Ascending aorta (tissue), 2 donors: ENCODE measurements around the gene PNKD. TPM values are rescaled to one million over a fixed set of nuclear protein-coding genes. Genes with fewer than 3 reads are reported as not detected.
A peak's percentile ranks its signal among the peaks of the same experiment; 100 is the strongest.

Experiments used
- DNase-seq, 2 donors: peaks; one replicate each; pipeline ENCODE4 v3.0.0-alpha.2; 2019; ENCODE audit warnings: low spot score in 2 of 2
- H3K27ac ChIP-seq, 2 donors: fragments of 200-600 bp; sonication (generic); one replicate each; pipeline ENCODE4 v1.5.1; 2016 to 2017; ENCODE audit warnings: mild to moderate bottlenecking in 1 of 2
- H3K27me3 ChIP-seq: fragments of 200-600 bp; sonication (generic); one replicate; pipeline ENCODE4 v1.5.1; 2017
- H3K36me3 ChIP-seq, 2 donors: fragments of 200-600 bp; sonication (generic); one replicate each; pipeline ENCODE4 v1.5.1; 2016
- H3K4me1 ChIP-seq, 2 donors: fragments of 200-600 bp; sonication (generic); one replicate each; pipeline ENCODE4 v1.5.1; 2016 to 2017; ENCODE audit warnings: mild to moderate bottlenecking in 1 of 2
- H3K4me3 ChIP-seq, 2 donors: fragments of 200-600 bp; sonication (generic); one replicate each; pipeline ENCODE4 v1.5.1; 2016 to 2017; ENCODE audit warnings: mild to moderate bottlenecking in 1 of 2
- H3K9me3 ChIP-seq, 2 donors: fragments of 200-600 bp; sonication (generic); one replicate each; pipeline ENCODE4 v1.5.1; 2016
- intact Hi-C: fragments of 100-400 bp; cut with DNase I; formaldehyde crosslinking; loops from one replicate; pipeline ENCODE4 v1.15.1; 2023
- total RNA-seq: library from RNA; depleted of rRNA; stranded (reverse); fragments of >200 nt; gene quantifications from one replicate; pipeline ENCODE4 v1.1.0, GENCODE V29; 2016
- TF ChIP-seq, protein P1 (sequence below), 3 experiments: fragments of 200-600 bp in 2 of 3; fragments of 450-650 bp in 1 of 3; sonication (generic) in 2 of 3; IDR thresholded peaks; one replicate each; pipeline ENCODE4 v1.5.1; 2016 to 2019; ENCODE audit warnings: antibody characterized with exemption in 3 of 3, mild to moderate bottlenecking in 1 of 3, moderate library complexity in 1 of 3

The PNKD gene
- total RNA-seq, 1 donor from 2014 or later: 45.8 TPM

DNA sequence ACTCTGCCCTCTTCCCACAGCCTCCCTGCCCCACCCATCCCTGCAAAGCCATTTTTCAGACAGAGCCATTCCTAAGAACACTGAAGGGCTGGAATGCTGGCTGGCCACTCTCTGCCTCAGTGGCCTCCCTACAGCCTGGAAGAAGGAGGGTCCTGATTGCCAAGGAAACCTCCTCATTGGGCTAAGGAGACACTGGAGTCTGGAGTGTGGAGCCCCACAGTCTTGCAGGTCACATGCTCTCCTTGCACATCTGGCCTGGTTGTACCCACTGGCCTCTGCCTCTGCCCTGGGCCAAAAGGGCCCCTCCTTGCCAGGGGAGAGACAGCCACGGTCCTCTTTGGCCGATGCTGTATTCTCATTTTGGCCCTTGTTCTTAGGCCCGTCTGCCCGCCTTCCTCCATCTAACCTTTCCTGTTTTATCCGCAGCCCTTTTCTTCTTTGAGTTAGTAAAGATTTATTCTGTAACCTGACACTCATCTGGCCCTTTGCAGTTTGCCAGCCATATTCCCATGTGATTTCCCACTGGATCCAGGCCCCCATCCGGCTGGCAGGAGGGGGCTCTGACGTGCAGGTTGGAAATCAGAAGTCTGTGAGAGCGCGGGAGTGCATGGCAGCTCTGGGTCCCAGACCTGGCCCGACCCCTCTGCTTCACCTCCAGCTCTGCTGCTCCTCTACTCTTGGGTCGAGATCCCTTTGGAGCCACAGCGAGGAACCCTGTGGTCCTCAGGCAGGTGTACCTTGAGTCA is 75.3 kb downstream of the PNKD start:
- TF ChIP-seq, protein P1, sequence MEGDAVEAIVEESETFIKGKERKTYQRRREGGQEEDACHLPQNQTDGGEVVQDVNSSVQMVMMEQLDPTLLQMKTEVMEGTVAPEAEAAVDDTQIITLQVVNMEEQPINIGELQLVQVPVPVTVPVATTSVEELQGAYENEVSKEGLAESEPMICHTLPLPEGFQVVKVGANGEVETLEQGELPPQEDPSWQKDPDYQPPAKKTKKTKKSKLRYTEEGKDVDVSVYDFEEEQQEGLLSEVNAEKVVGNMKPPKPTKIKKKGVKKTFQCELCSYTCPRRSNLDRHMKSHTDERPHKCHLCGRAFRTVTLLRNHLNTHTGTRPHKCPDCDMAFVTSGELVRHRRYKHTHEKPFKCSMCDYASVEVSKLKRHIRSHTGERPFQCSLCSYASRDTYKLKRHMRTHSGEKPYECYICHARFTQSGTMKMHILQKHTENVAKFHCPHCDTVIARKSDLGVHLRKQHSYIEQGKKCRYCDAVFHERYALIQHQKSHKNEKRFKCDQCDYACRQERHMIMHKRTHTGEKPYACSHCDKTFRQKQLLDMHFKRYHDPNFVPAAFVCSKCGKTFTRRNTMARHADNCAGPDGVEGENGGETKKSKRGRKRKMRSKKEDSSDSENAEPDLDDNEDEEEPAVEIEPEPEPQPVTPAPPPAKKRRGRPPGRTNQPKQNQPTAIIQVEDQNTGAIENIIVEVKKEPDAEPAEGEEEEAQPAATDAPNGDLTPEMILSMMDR (IDR thresholded peaks at IDR 0.05): no peak
- intact Hi-C loops: loop anchor here (2.0 kb wide), 1 partner anchor 21 kb away; no protein-coding TSS in a partner anchor
- no peak overlapping the region for H3K4me3 ChIP-seq
- H3K4me1 ChIP-seq: peaks cover 17 to 33% of the 10 kb centered on the region in 2 donors
- H3K27me3 ChIP-seq: no peaks in the 10 kb centered on the region
- H3K9me3 ChIP-seq: peaks cover 0 to 3% of the 10 kb centered on the region in 2 donors
- DNase-seq: no peak
- H3K36me3 ChIP-seq: no peaks in the 10 kb centered on the region
- peak overlapping the region; percentile 86 to 96 for H3K27ac ChIP-seq

DNA sequence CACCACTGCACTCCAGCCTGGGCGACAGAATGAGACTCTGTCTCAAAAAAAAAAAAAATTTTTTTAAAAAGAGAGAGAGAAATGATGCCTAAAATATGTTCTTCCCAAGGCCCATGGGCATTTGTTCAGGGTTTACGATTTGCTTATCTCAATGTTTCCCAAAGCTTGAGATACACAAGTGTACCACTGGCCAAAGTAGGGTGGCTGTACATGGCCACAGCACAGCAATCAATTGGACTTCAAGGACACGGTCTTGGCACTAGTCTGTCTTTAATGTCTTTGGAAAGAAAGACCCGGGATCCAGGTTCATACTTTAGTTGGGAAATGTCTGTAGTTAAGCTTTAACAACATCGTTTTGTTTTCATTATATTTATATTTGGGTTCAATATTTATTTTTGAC is 76.9 kb downstream of the PNKD start:
- H3K4me3 ChIP-seq: no peak overlapping the region
- intact Hi-C loops: loop anchor here (2.0 kb wide), 1 partner anchor 20 kb away; no protein-coding TSS in a partner anchor
- no peaks in the 10 kb centered on the region for H3K36me3 ChIP-seq
- no peak for DNase-seq
- H3K27ac ChIP-seq: no peak overlapping the region
- TF ChIP-seq, protein P1 (IDR thresholded peaks at IDR 0.05): no peak
- H3K9me3 ChIP-seq: peaks cover 0 to 18% of the 10 kb centered on the region in 2 donors
- peaks cover 17 to 33% of the 10 kb centered on the region in 2 donors for H3K4me1 ChIP-seq
- H3K27me3 ChIP-seq: no peaks in the 10 kb centered on the region

DNA sequence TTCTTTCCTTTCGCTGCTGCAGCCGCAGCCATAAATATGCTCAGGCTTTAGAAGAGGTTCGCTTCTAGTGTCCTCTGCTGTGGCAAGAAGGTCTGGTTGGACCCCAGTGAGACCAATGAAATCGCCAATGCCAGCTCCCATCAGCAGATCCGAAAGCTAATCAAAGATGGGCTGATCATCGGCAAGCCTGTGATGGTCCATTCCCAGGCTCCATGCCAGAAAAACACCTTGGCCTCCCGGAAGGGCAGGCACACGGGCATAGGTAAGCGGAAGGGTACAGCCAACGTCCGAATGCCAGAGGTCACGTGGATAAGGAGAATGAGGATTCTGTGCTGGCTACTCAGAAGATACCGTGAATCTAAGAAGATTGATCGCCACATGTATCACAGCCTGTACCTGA is 83.7 kb downstream of the PNKD start:
- Histone ChIP-seq H3K27ac (no peak overlapping the region), H3K9me3 (peaks cover 0 to 19% of the 10 kb centered on the region in 2 donors), H3K36me3 (no peaks in the 10 kb centered on the region), H3K4me3 (no peak overlapping the region), H3K4me1 (peaks cover 3 to 7% of the 10 kb centered on the region in 2 donors), H3K27me3 (no peaks in the 10 kb centered on the region)
- TF ChIP-seq, protein P1 (IDR thresholded peaks at IDR 0.05): no peak
- no peak for DNase-seq
- intact Hi-C loops: no loop called here

DNA sequence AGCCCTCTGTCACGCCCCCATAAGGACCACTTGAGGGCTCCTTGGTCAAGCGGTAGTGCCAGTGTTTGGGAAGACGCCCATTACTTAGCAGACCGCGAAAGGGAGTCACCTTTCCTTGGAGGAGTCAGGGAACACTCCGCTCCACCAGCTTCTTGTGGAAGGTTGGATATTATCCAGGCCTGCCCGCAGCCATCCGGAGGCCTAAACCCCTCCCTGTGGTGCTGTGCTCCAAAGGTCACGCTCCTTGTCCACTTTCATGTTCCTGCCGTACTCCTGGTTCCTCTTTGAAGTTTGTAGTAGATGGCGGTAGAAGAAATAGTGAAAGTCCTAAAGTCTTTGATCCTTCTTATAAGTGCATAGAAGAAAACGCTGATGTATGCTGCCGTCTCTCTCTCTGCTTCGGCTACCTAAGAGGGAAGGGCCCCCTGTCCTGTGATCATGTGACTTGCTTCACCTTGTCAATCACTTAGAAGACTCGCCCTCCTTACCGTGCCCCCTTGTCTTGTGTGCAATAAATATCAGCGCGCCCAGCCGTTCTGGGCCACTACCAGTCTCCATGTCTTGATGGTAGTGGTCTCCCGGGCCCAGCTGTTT is 84.6 kb downstream of the PNKD start:
- no peak overlapping the region for H3K27ac ChIP-seq
- TF ChIP-seq, protein P1 (IDR thresholded peaks at IDR 0.05): no peak
- H3K4me3 ChIP-seq: no peak overlapping the region
- no peaks in the 10 kb centered on the region for H3K36me3 ChIP-seq
- H3K27me3 ChIP-seq: no peaks in the 10 kb centered on the region
- H3K9me3 ChIP-seq: peaks cover 0 to 19% of the 10 kb centered on the region in 2 donors
- H3K4me1 ChIP-seq: peaks cover 3 to 7% of the 10 kb centered on the region in 2 donors
- DNase-seq: no peak
- intact Hi-C loops: loop anchor here (5.0 kb wide), 1 partner anchor 168 kb away; no protein-coding TSS in a partner anchor

DNA sequence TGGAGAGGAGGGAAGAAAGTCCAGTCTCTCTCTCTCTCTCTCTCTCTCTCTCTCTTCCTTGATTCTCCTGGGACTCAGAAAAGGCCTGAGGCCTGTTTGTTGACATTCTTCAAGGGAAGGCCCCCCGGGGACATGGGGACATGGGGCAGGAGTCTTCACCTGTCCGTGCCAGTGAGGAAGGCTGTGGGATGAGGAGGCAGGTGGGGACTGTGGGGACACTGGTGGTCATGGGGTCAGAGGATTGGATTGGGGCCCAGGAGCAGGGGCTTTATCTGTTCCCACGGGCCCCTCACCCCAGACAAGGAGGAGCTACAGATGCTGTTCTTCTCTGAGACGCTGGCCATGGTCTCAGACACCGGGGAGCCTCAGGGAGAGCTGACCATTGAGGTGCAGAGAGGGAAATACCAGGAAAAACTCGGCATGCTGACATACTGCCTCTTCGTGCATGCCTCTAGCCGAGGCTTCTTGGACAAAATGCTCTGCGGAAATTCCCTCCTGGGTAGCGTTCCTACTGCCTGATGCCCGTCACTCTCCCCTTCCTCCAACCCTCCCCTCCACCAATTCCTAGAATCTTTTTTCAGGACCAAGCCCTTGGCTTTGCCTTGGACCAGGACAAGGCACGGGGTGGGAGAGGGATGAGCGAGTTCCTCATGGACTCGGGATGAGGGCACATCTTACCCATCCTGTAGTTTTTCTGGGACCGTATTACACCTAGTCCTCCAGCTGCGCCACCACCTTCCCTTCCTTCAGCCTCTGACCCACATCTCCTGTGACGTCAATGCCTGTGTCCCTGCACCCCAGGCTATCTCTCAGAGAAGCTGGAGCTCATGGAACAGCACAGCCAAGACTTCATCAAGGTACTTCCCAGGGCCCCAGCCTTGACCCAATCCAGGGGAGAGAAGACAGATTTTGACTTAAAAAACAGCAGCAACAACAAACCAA is 87.2 kb downstream of the PNKD start:
- no peak overlapping the region for H3K4me3 ChIP-seq
- H3K36me3 ChIP-seq: no peaks in the 10 kb centered on the region
- intact Hi-C loops: loop anchor here (5.0 kb wide), 1 partner anchor 170 kb away; no protein-coding TSS in a partner anchor
- no peak for DNase-seq
- TF ChIP-seq, protein P1 (IDR thresholded peaks at IDR 0.05): no peak
- H3K4me1 ChIP-seq: peaks cover 3 to 7% of the 10 kb centered on the region in 2 donors
- no peaks in the 10 kb centered on the region for H3K27me3 ChIP-seq
- no peaks in the 10 kb centered on the region for H3K9me3 ChIP-seq
- no peak overlapping the region for H3K27ac ChIP-seq
